ENCODE measurements around the gene GABRD. TPM values are rescaled to one million over a fixed set of nuclear protein-coding genes. Genes with fewer than 3 reads are reported as not detected.
A peak's percentile ranks its signal among the peaks of the same experiment; 100 is the strongest.
"Not testable (repeated sequence)": the region's sequence is repeated elsewhere in the genome, so short reads cannot be mapped to it uniquely, and the experiment has no call there.

GABRD gene
- total RNA-seq, 8 experiments from 2014 or later: 0.16 to 2.7 (median 0.46) TPM; not detected in 1

- H3K27ac ChIP-seq; in situ Hi-C loops (cut with MboI; ENCODE audit: low pct_unique_long_range_greater_than_20kb in 2 of 9, low sequenced_read_pairs in 9 of 9, unreplicated experiment in 9 of 9); ATAC-seq (replicated peaks in 6 of 8); H3K4me3 ChIP-seq; H3K4me1 ChIP-seq (replicated peaks in 1 of 2): not testable (repeated sequence)
- 60 to 96% (median 87%) methylated on average over 1 to 20 of the region's 51 CpGs; no CpG with 5 or more reads in 4 of the 10 experiments for WGBS, 10 experiments
These were observed 40.3 kb upstream of the GABRD start for GRCh38 chr1:1978690-1979481.

GRCh38 chr1:1979482-1980165, 39.5 kb upstream of the GABRD start:
- ATAC-seq (replicated peaks in 6 of 8): no peak
- in situ Hi-C loops (cut with MboI; ENCODE audit: low pct_unique_long_range_greater_than_20kb in 2 of 9, low sequenced_read_pairs in 9 of 9, unreplicated experiment in 9 of 9): no loop called here
- H3K27ac ChIP-seq: no peak overlapping the region
- H3K4me1 ChIP-seq (replicated peaks in 1 of 2): peaks cover 0 to 7% of the 10 kb centered on the region in 2 donors
- WGBS, 10 experiments: 73 to 100% (median 90%) methylated on average over 3 to 44 of the region's 61 CpGs; no CpG with 5 or more reads in 5 of the 10 experiments
- H3K4me3 ChIP-seq: no peak overlapping the region

- no peak for ATAC-seq (replicated peaks in 6 of 8)
- in situ Hi-C loops (cut with MboI; ENCODE audit: low pct_unique_long_range_greater_than_20kb in 2 of 9, low sequenced_read_pairs in 9 of 9, unreplicated experiment in 9 of 9): no loop called here
- no peak overlapping the region for H3K27ac ChIP-seq
- H3K4me1 ChIP-seq (replicated peaks in 1 of 2): peaks cover 0 to 7% of the 10 kb centered on the region in 2 donors
- no peak overlapping the region for H3K4me3 ChIP-seq
- 88 to 96% (median 91%) methylated on average over 9 to 18 of the region's 42 CpGs; no CpG with 5 or more reads in 7 of the 10 experiments for WGBS, 10 experiments
These were observed 38.5 kb upstream of the GABRD start for GRCh38 chr1:1980467-1981141.

- peaks cover 0 to 7% of the 10 kb centered on the region in 2 donors for H3K4me1 ChIP-seq (replicated peaks in 1 of 2)
These were observed 38.0 kb upstream of the GABRD start for GRCh38 chr1:1981142-1981500.

GRCh38 chr1:1981631-1982327, 37.4 kb upstream of the GABRD start:
- in situ Hi-C loops (cut with MboI; ENCODE audit: low pct_unique_long_range_greater_than_20kb in 2 of 9, low sequenced_read_pairs in 9 of 9, unreplicated experiment in 9 of 9); H3K27ac ChIP-seq: not testable (repeated sequence)

More at GRCh38 chr1:1981142-1981500, 38.0 kb upstream of the GABRD start:
- Histone ChIP-seq H3K27ac (no peak overlapping the region), H3K4me3 (no peak overlapping the region)
- WGBS, 10 experiments: 80 to 100% (median 89%) methylated on average over 2 to 9 of the region's 26 CpGs; no CpG with 5 or more reads in 5 of the 10 experiments
- in situ Hi-C loops (cut with MboI; ENCODE audit: low pct_unique_long_range_greater_than_20kb in 2 of 9, low sequenced_read_pairs in 9 of 9, unreplicated experiment in 9 of 9): no loop called here
- ATAC-seq (replicated peaks in 6 of 8): no peak

GRCh38 chr1:1982379-1983232, 36.5 kb upstream of the GABRD start:
- in situ Hi-C loops (cut with MboI; ENCODE audit: low pct_unique_long_range_greater_than_20kb in 2 of 9, low sequenced_read_pairs in 9 of 9, unreplicated experiment in 9 of 9): no loop called here
- H3K27ac ChIP-seq: no peak overlapping the region
- WGBS, 10 experiments: 60 to 100% (median 85%) methylated on average over 1 to 29 of the region's 36 CpGs; no CpG with 5 or more reads in 2 of the 10 experiments
- H3K4me1 ChIP-seq (replicated peaks in 1 of 2): peaks cover 0 to 10% of the 10 kb centered on the region in 2 donors
- peak in 2 of 8 experiments; percentile 68 to 100 for ATAC-seq (replicated peaks in 6 of 8)
- H3K4me3 ChIP-seq: no peak overlapping the region

More at GRCh38 chr1:1981631-1982327, 37.4 kb upstream of the GABRD start:
- not testable (repeated sequence) for ATAC-seq (replicated peaks in 6 of 8); H3K4me1 ChIP-seq (replicated peaks in 1 of 2); H3K4me3 ChIP-seq
- 80 to 100% (median 90%) methylated on average over 1 to 13 of the region's 73 CpGs; no CpG with 5 or more reads in 6 of the 10 experiments for WGBS, 10 experiments

GRCh38 chr1:1984560-1985070, 34.5 kb upstream of the GABRD start:
- Histone ChIP-seq H3K4me1 (replicated peaks in 1 of 2) (peaks cover 7 to 27% of the 10 kb centered on the region in 2 donors), H3K4me3 (no peak overlapping the region), H3K27ac (no peak overlapping the region)
- in situ Hi-C loops (cut with MboI; ENCODE audit: low pct_unique_long_range_greater_than_20kb in 2 of 9, low sequenced_read_pairs in 9 of 9, unreplicated experiment in 9 of 9): no loop called here
- ATAC-seq (replicated peaks in 6 of 8): no peak
- 40 to 100% (median 87%) methylated on average over 1 to 12 of the region's 17 CpGs; no CpG with 5 or more reads in 4 of the 10 experiments for WGBS, 10 experiments

- WGBS, 10 experiments: 47 to 88% (median 70%) methylated on average over 1 to 11 of the region's 32 CpGs; no CpG with 5 or more reads in 4 of the 10 experiments
- Histone ChIP-seq H3K27ac (no peak overlapping the region), H3K4me3 (no peak overlapping the region), H3K4me1 (replicated peaks in 1 of 2) (peaks cover 14 to 36% of the 10 kb centered on the region in 2 donors)
- no peak for ATAC-seq (replicated peaks in 6 of 8)
- in situ Hi-C loops (cut with MboI; ENCODE audit: low pct_unique_long_range_greater_than_20kb in 2 of 9, low sequenced_read_pairs in 9 of 9, unreplicated experiment in 9 of 9): no loop called here
These were observed 33.6 kb upstream of the GABRD start for GRCh38 chr1:1985375-1986050.

- in situ Hi-C loops (cut with MboI; ENCODE audit: low pct_unique_long_range_greater_than_20kb in 2 of 9, low sequenced_read_pairs in 9 of 9, unreplicated experiment in 9 of 9): no loop called here
- Histone ChIP-seq H3K27ac (no peak overlapping the region), H3K4me1 (replicated peaks in 1 of 2) (peaks cover 18 to 36% of the 10 kb centered on the region in 2 donors), H3K4me3 (no peak overlapping the region)
- WGBS, 10 experiments: 33 to 100% (median 80%) methylated on average over 1 to 13 of the region's 24 CpGs; no CpG with 5 or more reads in 3 of the 10 experiments
- no peak for ATAC-seq (replicated peaks in 6 of 8)
These were observed 32.5 kb upstream of the GABRD start for GRCh38 chr1:1986451-1987141.

- H3K4me3 ChIP-seq: no peak overlapping the region
- ATAC-seq (replicated peaks in 6 of 8): no peak
- H3K4me1 ChIP-seq (replicated peaks in 1 of 2): peaks cover 18 to 36% of the 10 kb centered on the region in 2 donors
- in situ Hi-C loops (cut with MboI; ENCODE audit: low pct_unique_long_range_greater_than_20kb in 2 of 9, low sequenced_read_pairs in 9 of 9, unreplicated experiment in 9 of 9): no loop called here
- 80 to 100% (median 93%) methylated on average over 2 to 12 of the region's 13 CpGs; no CpG with 5 or more reads in 5 of the 10 experiments for WGBS, 10 experiments
- H3K27ac ChIP-seq: no peak overlapping the region
These were observed 32.0 kb upstream of the GABRD start for GRCh38 chr1:1987142-1987510.

All from motor neuron (in vitro differentiated cells).